Neutrophil (primary cell): ENCODE data around the gene AKAP5.
A peak's percentile ranks its signal among the peaks of the same experiment; 100 is the strongest.

Experiments
- H3K27ac ChIP-seq: fragments of 200-600 bp; sonication (generic); 2 replicates; pipeline ENCODE4 v1.5.1; 2016; ENCODE audit warnings: mild to moderate bottlenecking, moderate library complexity
- H3K27me3 ChIP-seq: fragments of 200-600 bp; sonication (generic); 2 replicates; pipeline ENCODE4 v1.6.0; 2016; ENCODE audit warnings: mild to moderate bottlenecking
- H3K36me3 ChIP-seq: fragments of 200-600 bp; sonication (generic); 2 replicates; pipeline ENCODE4 v1.5.1; 2017
- H3K4me1 ChIP-seq, 2 experiments: fragments of 200-600 bp in 1 of 2; sonication (generic) in 1 of 2; 1 replicate in 1 of 2; 2 replicates in 1 of 2; pipeline versions ENCODE4 v1.5.1 to v1.6.1; 2013 to 2016; ENCODE audit warnings: low read depth in 1 of 2, low read length in 1 of 2, mild to moderate bottlenecking in 1 of 2, moderate library complexity in 1 of 2; ENCODE audit not compliant: control insufficient read depth in 1 of 2, insufficient read depth in 1 of 2
- H3K4me3 ChIP-seq, 2 experiments: fragments of 200-600 bp in 1 of 2; sonication (generic) in 1 of 2; 1 replicate in 1 of 2; 2 replicates in 1 of 2; pipeline ENCODE4 v1.5.1; 2013 to 2016; ENCODE audit warnings: low read depth in 1 of 2, low read length in 1 of 2, mild to moderate bottlenecking in 1 of 2, moderate library complexity in 1 of 2
- H3K9me3 ChIP-seq: fragments of 200-600 bp; sonication (generic); 2 replicates; pipeline ENCODE4 v1.5.1; 2016
- CTCF ChIP-seq: fragments of 200-600 bp; sonication (generic); IDR thresholded peaks from 2 replicates; pipeline ENCODE4 v1.5.1; 2016; ENCODE audit warnings: antibody characterized with exemption

The AKAP5 gene

GRCh38 chr14:64463195-64463594, 2.1 kb upstream of the AKAP5 start:
- no peaks in the 10 kb centered on the region for H3K36me3 ChIP-seq
- peaks cover 52% of the 10 kb centered on the region for H3K27me3 ChIP-seq
- H3K27ac ChIP-seq = no peak overlapping the region
- H3K9me3 ChIP-seq = no peaks in the 10 kb centered on the region
- no peak for TF ChIP-seq CTCF
- H3K4me3 ChIP-seq = no peak overlapping the region
- H3K4me1 ChIP-seq = peaks cover 32 to 42% of the 10 kb centered on the region in 2 experiments

GRCh38 chr14:64463873-64464272, 1.4 kb upstream of the AKAP5 start:
- Histone ChIP-seq H3K27me3 (peaks cover 59% of the 10 kb centered on the region), H3K4me1 (peaks cover 31 to 40% of the 10 kb centered on the region in 2 experiments), H3K27ac (no peak overlapping the region), H3K4me3 (no peak overlapping the region), H3K9me3 (no peaks in the 10 kb centered on the region), H3K36me3 (no peaks in the 10 kb centered on the region)
- TF ChIP-seq CTCF = no peak

GRCh38 chr14:64464651-64465050, 648 bp upstream of the AKAP5 start:
- Histone ChIP-seq H3K27me3 (peaks cover 67% of the 10 kb centered on the region), H3K36me3 (no peaks in the 10 kb centered on the region), H3K27ac (no peak overlapping the region), H3K4me3 (no peak overlapping the region), H3K9me3 (no peaks in the 10 kb centered on the region), H3K4me1 (peaks cover 23 to 32% of the 10 kb centered on the region in 2 experiments)
- TF ChIP-seq CTCF = no peak

GRCh38 chr14:64465831-64466554, 694 bp downstream of the AKAP5 start:
- H3K4me1 ChIP-seq = peaks cover 23 to 29% of the 10 kb centered on the region in 2 experiments
- no peaks in the 10 kb centered on the region for H3K9me3 ChIP-seq
- H3K27ac ChIP-seq = no peak overlapping the region
- H3K4me3 ChIP-seq = peak overlapping the region; percentile 22 to 47
- no peak for TF ChIP-seq CTCF
- H3K27me3 ChIP-seq = peaks cover 74% of the 10 kb centered on the region
- no peaks in the 10 kb centered on the region for H3K36me3 ChIP-seq

- Histone ChIP-seq H3K4me3 (no peak overlapping the region), H3K27me3 (peaks cover 85% of the 10 kb centered on the region), H3K36me3 (no peaks in the 10 kb centered on the region), H3K27ac (no peak overlapping the region), H3K4me1 (peaks cover 23 to 29% of the 10 kb centered on the region in 2 experiments), H3K9me3 (no peaks in the 10 kb centered on the region)
- TF ChIP-seq CTCF = no peak
Measured at GRCh38 chr14:64467101-64467500, 1.8 kb downstream of the AKAP5 start.
